ENCODE results near the gene NEK11.

- TF ChIP-seq CTCF (IDR thresholded peaks at IDR 0.05) (no peak), POLR2A (IDR thresholded peaks at IDR 0.05) (no peak)
These were observed 257.2 kb downstream of the NEK11 start for GRCh38 chr3:131283862-131284261.

Measured in Peyer's patch (tissue), 4 donors.